SIG-M5 treated with dmso at 0.1 percent for 504 hours (cell line): ENCODE measurements around the gene MAP3K4.

Experiments used
- DNase-seq: peaks from one replicate; lab custom pipeline; 2025; ENCODE audit not compliant: unreplicated experiment; lab: John Stamatoyannopoulos, UW

MAP3K4 gene

GRCh38 chr6:161076181-161076677 is 84.7 kb downstream of the MAP3K4 start:
- no peak for DNase-seq

DNA sequence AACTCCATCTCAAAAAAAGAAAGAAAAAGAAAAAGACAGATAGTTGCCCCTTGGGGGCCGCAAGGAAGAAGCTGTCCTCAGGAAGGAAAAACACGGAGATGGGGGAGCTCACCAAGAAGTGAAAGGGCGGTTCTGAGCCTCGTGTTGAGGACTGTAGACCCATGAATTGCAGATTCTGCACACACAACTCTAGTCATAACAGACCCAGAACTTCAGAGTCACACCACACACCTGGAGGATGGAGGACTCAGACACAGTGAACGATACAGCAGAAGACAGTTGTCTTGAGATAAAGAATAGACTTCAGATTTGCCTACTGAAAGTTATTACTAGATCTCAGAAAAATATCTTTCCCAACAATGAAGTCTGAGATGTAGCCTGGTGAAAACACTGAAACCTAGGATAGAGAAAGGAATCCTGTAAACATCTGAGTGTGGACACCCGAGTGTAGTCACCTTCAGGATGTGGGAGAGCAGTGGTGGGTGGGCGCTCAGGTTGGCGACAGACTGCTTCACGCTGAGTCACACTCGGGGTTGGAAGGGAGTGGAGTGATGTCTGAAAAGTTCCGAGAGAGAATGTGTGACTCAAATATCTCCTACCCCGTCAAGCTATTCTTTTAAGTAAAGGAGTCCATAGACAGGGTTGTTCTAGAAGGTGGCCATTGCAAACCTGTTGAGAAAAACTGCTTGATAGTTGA is 88.1 kb downstream of the MAP3K4 start:
- no peak for DNase-seq

GRCh38 chr6:161080263-161080970 is 88.8 kb downstream of the MAP3K4 start:
- DNase-seq: no peak

DNA sequence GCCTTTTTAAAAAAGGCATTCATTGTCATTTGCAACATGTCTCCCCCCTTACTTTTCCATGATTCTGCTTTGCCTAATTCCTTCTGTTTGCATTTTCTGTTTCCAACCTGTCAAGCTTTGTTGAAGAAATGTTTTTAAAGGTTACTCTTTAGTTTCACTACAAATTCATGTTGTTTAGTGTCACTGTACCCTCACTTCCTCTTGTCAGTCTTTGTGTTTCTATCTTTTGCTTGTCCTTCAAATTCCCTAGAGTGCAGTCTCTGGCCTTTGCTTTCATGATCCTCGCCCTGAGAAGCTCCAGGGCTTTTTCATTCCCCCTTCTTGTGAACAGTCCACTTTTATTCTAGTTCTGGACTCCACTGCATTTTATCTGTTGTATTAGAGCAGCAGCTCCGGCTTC is 90.6 kb downstream of the MAP3K4 start:
- no peak for DNase-seq

GRCh38 chr6:161085246-161085645 is 93.7 kb downstream of the MAP3K4 start:
- DNase-seq: no peak

DNA sequence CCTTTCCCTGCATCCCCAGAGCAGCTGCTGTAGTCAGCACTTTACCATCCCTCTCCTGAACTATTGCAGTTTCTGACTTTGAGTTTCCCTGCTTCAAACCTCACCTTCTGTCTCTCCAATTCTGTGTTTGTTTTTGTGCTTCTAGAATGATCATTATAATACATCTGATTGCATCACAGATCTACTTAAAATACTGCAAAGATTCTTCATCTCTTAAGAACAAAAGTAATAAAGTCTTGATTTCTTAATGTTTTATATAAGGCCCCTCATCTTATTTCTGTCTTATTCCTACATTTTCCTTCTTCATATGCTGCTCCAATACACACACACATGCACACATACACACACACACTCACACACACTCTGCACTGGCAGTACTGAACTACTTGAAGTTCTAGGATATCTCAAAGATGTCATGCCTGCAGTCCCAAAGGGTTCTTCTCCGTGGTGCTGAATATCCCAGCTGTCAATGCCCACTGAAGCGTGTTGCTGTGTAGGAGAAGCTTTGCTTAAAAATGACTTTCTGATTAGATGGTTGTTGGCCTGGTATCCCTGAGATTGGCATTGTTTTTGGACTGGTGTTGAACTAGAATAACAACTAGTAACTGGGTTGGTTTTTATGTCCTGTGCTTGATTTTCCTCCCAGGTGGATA is 97.2 kb downstream of the MAP3K4 start:
- DNase-seq: no peak

GRCh38 chr6:161091151-161091550 is 99.6 kb downstream of the MAP3K4 start:
- no peak for DNase-seq

DNA sequence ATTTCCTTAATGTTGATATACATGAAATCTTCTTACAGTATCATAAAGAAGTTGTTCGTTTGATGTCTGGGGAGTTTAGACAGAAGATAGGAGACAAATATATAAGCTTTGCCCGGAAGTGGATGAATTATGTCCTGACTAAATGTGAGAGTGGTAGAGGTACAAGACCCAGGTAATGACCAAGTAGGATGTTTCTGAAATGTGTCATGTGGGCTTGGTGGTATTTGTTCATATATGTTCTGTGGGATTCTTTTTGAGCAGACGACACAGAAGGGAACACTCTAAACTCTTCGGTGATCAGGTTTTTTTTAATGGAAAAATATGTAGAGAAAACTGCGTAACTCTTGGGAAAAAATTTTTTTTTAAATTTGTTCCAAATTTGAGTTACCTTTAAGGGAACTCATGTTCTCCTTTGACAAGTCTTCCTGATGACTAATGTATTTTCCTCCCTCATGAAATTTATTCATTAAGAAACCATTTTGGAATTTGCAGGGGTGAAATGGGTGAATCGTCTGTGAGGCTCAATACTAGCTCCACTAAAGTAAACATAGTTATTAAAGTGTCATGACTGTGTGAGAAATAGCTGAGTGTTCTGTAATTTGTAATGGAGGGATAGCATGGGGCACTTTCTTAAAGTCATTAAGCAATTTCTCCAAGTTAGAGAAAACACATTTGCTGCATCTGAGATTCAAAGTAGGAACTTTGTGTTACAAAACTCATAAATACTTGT is 100.6 kb downstream of the MAP3K4 start:
- no peak for DNase-seq

GRCh38 chr6:161094955-161095354 is 103.4 kb downstream of the MAP3K4 start:
- DNase-seq: no peak

- DNase-seq: no peak
These were observed 104.3 kb downstream of the MAP3K4 start for GRCh38 chr6:161095916-161096315.

DNA sequence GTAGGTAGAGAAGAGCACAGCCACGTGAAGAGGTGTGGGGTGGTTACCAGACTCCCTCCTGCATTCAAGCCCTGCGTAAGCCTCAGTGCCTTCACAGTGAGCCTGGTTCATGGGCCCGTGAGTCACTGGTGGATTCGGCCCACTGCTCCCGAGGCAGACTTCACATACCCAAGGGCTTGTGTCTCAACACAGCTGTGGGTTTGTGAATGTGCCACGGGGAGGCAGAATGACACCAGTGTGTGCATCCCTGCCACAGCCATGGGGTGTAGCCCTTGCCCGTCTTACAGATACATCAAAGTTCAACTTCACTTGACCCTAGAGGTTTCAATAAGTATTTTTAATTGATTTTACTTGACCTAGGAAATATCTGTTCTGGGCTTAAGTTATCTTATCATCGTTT is 108.5 kb downstream of the MAP3K4 start:
- no peak for DNase-seq

- DNase-seq: no peak
These were observed 109.9 kb downstream of the MAP3K4 start for GRCh38 chr6:161101517-161101916.

- no peak for DNase-seq
These were observed 111.9 kb downstream of the MAP3K4 start for GRCh38 chr6:161103475-161103874.

DNA sequence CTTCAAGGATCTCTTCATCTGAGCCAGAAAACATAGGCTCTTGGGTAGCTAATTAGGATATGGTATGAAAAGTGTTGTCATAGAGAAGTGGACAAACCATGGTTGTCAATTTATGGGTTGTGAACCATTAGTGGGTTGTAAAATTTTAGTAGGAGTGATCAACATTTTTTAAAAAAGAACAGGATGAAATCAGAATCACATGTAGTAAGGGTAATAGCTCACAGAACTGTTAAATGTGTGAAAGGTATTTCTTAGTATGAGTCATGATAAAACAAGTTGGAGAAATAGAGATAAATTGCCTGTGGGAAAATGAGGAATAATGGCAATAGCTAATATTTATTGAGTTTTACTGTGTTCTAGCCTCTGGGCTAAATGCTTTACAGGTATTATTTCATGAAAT is 113.4 kb downstream of the MAP3K4 start:
- no peak for DNase-seq

- DNase-seq: no peak
These were observed 113.8 kb downstream of the MAP3K4 start for GRCh38 chr6:161105408-161105807.

DNA sequence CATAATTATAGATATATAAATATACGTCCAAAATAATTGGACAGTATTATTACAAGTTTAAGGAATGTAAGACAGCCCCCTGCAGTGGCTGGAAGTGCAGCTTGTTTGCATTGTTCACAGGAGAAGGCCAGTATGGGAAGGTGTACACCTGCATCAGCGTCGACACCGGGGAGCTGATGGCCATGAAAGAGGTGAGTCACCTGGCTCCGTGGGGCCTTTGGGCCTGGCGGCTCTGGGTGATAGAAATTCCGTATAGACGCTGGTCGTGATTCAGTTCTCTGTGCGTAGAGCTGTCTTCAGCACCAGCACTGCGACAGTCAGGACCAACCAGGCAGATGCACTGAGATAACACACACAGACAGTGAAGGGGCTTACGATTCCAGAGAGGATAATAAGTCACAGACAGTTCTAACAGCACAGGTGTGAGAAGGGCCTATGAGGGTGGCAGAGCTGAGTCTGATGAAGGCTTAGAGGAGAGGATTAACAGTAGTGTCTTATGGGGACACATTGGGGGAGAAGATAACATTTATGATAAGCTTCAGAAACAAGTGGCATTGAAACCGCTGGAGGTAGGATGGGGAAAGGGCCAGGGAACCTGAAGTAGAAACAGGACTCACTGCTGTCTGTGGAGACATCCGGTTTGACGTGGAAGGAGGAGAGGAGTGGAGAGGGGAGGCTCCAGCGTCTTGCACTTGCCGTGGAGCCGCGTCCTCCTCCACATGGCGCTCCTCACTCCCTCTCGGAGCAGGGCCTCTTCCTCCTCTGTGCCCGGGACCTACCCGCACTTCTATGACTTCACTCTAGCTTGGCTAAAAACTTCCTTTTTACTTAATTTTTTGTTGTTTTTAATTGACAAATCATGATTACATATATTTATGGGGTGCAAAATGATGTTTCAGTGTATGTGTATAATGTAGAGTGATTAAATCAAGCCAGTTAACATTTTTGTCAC is 116.5 kb downstream of the MAP3K4 start:
- DNase-seq: peak; percentile 11

DNA sequence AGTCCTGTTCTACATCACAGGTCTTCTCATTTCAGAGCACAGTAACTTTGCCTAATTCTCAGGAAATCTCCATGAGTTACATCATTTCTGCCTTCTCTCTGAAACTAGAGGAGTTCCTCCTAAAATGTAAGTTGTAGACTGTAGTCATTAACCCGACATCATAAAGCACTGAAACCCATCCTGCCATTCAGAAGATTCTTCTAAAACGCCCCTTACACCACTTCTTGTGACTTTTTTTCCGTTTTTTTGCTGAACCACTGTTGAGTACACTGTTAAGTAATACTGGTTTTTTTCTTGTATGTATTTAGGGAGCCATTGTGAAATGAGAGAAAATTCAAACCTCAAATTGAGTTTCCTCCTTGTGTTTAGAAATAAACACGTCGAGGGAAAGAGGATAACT is 117.3 kb downstream of the MAP3K4 start:
- peak; percentile 89 for DNase-seq

- DNase-seq: no peak
These were observed 117.8 kb downstream of the MAP3K4 start for GRCh38 chr6:161109366-161109765.

GRCh38 chr6:161110028-161110779 is 118.6 kb downstream of the MAP3K4 start:
- no peak for DNase-seq

DNA sequence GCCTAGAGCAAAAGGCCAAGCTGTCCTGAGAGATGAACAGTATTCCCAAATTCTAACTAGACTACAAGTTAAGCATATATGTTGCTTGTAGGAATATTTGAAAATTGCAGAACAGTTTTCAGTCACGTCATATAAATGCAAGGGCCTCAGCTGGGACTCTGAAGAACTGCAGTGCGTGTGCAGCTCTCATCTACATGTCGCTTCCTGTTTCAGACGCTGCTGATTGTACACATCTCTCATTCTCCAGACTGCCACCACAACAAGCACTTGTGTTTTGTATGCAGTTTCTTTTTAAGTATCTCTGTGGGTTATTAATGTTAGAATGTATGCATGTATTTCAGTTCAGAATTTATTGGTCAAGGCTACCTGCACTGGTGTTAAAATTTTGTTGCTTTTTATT is 119.7 kb downstream of the MAP3K4 start:
- DNase-seq: peak; percentile 4
